ENCODE data around the gene MYO5B.

- no peak for TF ChIP-seq CTCF (IDR thresholded peaks at IDR 0.05)
- TF ChIP-seq EZH2 (IDR thresholded peaks at IDR 0.05; ENCODE audit: borderline replicate concordance, insufficient read depth, low read depth, low read length, poor library complexity, severe bottlenecking) = no peak
Observed at GRCh38 chr18:49865401-49865800, 329.5 kb downstream of the MYO5B start.

Data from B cell (primary cell).